ENCODE measurements around the gene FBXO9.

Gene FBXO9

GRCh38 chr6:53090576-53090975, 25.4 kb downstream of the FBXO9 start:
- no peak for DNase-seq

GRCh38 chr6:53095270-53095669, 30.1 kb downstream of the FBXO9 start:
- DNase-seq: no peak

GRCh38 chr6:53095716-53096115, 30.5 kb downstream of the FBXO9 start:
- no peak for DNase-seq

GRCh38 chr6:53100561-53100960, 35.4 kb downstream of the FBXO9 start:
- no peak for DNase-seq

GRCh38 chr6:53101006-53101405, 35.8 kb downstream of the FBXO9 start:
- DNase-seq: no peak

DNA sequence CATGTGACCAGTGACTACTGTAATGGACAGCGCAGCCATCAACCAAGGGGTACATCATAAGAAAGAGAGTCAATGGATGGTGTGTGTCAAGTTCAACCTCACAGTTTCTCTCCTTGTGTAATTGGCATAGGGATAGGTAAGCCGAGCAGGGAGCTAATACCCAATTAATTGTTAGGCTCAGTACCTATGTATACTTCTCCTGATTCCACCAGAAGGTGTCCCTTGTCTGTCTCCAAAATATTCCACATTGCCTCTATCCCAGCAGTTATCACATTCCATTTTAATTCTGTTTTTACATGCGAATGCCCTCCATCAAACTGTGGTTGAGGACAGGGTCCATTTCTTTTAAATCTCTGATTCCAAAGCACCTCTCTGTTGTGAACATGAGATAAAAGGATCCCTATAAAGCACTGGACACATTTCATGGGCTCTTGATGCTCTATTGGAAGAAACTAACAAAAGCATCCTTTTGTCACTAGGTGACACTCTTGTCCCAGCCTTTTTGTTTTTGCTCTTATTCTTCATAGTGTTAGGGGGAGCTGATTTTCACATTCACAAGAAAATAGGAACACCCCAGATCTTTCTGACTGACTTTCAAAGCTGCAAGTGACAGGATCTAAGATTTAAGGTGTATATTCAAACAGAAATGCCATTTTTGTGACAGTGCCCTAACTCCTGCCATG, 38.9 kb downstream of the FBXO9 start:
- DNase-seq: no peak

- DNase-seq: no peak
Measured at GRCh38 chr6:53104916-53105315, 39.7 kb downstream of the FBXO9 start.

- DNase-seq: no peak
Measured at GRCh38 chr6:53107091-53107490, 41.9 kb downstream of the FBXO9 start.

GRCh38 chr6:53109612-53110011, 44.4 kb downstream of the FBXO9 start:
- no peak for DNase-seq

- DNase-seq: no peak
Measured at GRCh38 chr6:53111865-53112264, 46.7 kb downstream of the FBXO9 start.

- no peak for DNase-seq
Measured at GRCh38 chr6:53112404-53112803, 47.2 kb downstream of the FBXO9 start.

- no peak for DNase-seq
Measured at GRCh38 chr6:53112871-53113270, 47.7 kb downstream of the FBXO9 start.

GRCh38 chr6:53113742-53114141, 48.5 kb downstream of the FBXO9 start:
- no peak for DNase-seq

DNA sequence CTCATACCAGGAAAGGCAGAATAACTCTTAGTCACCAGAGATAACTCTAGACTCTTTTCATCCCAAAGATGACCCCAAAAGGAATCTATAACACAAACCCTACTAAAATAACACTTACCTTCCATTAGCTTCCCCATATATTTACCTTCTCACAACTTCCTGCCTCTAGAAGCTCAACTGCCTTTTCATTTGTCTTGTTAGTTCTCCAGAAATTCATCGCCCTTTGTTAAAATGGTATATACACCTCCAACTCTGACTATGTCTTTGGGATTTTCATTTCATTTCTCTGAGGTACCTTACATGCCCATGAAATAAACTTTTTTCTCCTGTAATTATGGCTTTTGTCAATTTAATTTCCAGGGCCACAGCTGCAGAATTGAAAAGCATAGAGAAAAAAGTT, 49.9 kb downstream of the FBXO9 start:
- DNase-seq: no peak

GRCh38 chr6:53115741-53116140, 50.5 kb downstream of the FBXO9 start:
- no peak for DNase-seq

DNA sequence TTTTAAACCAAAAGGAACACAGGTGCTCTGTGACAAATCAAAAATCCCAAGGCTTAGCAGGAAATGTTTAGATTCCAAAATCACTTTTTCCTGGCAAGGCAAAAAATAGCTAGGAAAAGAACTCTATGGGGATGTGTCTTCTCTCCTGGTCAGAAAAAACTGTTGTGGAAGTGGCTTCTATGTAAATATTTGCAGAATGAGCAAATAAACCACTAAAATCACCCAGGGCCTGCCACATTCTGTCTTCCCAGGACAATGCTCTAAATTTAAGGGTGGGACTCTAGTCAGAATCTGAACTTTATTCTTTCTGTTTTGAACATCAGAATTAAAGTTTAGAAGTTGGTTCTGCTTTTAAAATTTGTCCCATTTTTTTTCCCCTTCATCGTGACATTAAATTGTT, 54.1 kb downstream of the FBXO9 start:
- no peak for DNase-seq

DNA sequence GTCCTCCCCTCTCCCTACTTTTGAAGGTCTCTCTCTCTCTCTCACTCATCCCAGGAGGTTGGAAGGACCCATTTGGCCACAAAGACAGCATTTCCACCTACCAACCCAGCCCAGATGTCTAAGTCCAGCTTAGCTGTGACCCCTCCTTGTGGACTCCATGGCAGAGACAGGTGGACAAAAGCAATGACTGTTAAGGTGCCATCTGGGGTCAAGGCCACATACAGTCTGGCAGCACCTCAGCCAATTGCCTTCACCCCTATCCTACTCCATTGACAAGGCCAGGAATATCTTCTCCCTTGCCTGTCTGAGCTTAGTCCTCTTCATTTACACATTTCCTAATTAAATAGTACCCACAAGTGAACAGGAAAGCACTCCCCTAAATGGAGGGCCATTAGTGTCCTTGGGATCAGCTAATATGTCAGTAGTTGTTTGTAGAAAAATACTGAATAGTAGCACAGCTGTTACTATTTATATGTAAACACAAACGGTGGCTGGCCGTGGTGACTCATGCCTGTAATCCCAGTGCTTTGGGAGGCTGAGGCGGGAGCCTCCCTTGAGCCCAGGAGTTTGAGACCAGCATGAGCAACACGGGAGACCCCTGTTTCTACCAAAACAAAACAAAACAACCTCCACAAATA, 54.7 kb downstream of the FBXO9 start:
- no peak for DNase-seq

DNA sequence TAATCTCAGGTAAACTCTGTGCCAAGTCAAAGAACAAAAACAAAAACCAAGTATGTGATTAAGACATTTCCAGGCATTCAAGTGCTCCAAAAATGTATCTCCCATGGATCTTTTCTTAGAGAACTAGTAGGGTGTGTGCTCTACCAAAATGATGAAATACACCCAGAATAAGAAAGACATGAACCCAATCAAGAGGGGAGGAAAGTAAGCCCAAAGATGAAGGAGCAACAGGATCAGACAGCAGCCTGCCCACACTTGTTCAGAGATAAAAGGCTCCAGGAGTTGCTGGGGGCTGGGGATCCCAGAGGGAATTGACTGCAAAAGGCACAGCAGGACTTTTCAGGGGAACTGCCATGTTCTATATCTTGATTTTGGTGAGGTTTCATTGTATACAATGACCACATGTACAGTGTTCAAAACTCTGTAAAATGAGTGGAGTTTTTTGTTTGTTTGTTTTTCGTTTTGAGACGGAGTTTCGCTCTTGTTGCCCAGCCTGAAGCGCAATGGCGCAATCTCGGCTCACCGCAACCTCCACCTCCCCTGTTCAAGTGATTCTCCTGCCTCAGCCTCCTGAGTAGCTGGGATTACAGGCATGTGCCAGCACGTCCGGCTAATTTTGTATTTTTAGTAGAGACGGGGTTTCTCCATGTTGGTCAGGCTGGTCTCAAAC, 59.1 kb downstream of the FBXO9 start:
- no peak for DNase-seq

DNA sequence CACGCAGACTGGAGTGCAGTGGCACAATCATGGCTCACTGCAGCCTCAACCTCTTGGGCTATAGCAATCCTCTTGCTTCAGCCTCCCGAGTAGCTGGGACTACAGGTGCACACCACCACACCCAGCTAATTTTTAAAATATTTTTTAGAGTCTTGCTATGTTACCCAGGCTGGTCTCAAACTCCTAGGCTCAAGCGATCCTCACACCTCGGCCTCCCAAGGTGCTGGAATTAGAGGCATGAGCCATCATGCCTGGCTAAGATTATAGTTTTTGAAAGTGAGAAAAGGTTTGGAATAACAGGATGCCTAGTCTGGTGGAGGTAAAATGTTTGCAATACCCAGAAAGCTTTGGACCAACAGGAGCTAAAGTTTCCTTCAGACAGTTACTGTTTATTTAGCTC, 60.1 kb downstream of the FBXO9 start:
- no peak for DNase-seq

- no peak for DNase-seq
Measured at GRCh38 chr6:53128842-53129241, 63.6 kb downstream of the FBXO9 start.

- no peak for DNase-seq
Measured at GRCh38 chr6:53130569-53131290, 65.5 kb downstream of the FBXO9 start.

DNA sequence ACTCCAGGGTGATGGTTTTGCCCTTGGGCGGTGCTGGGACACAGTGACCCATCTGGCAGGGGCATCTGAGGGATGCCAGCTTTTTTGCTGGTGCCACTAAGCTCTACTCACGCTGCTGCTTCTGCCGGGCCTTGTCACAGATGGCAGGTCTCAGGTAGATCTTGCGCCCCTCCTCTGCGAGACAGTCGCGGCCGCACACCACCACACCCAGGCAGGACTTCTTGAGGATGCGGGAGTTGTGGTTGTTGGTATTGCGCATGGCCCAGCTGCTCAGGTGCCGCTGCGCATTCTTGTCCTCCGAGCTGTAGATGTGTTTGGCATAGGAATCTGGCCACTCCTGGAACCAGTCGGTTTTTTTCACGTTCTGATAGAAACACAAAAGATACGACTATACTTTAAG, 68.8 kb downstream of the FBXO9 start:
- no peak for DNase-seq

- no peak for DNase-seq
Measured at GRCh38 chr6:53134601-53135235, 69.5 kb downstream of the FBXO9 start.

Data from right kidney (tissue), 1 donor.